ENCODE results near the gene YEATS2.

Gene YEATS2

GRCh38 chr3:183810643-183811594, 113.3 kb downstream of the YEATS2 start:
- DNase-seq (ENCODE audit: extremely low read depth in 1 of 2, low read depth in 1 of 2), result no peak

- no peak for DNase-seq (ENCODE audit: extremely low read depth in 1 of 2, low read depth in 1 of 2)
Measured at GRCh38 chr3:183811638-183812037, 114.0 kb downstream of the YEATS2 start.

GRCh38 chr3:183812761-183813445, 115.3 kb downstream of the YEATS2 start:
- no peak for DNase-seq (ENCODE audit: extremely low read depth in 1 of 2, low read depth in 1 of 2)

- DNase-seq (ENCODE audit: extremely low read depth in 1 of 2, low read depth in 1 of 2), result no peak
Measured at GRCh38 chr3:183814240-183814639, 116.6 kb downstream of the YEATS2 start.

DNA sequence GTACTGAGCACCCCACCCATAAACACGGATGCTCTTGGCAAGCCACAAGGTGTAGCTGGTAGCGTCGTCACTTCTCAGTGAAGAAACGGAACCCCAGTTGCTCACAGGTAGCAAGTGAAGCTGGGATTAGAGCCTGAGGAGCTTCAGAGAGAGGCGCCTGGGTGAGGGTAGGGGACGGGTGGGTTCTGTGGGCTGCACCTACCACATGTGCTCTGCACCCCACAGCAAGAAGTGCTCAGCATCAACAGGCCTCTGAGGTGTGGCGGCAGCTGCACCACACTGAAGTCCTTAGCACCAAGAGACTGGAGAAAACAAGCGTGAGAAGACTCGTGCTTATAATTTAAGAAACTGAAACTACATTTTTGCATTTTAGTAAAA, 118.0 kb downstream of the YEATS2 start:
- DNase-seq (ENCODE audit: extremely low read depth in 1 of 2, low read depth in 1 of 2), result no peak

DNA sequence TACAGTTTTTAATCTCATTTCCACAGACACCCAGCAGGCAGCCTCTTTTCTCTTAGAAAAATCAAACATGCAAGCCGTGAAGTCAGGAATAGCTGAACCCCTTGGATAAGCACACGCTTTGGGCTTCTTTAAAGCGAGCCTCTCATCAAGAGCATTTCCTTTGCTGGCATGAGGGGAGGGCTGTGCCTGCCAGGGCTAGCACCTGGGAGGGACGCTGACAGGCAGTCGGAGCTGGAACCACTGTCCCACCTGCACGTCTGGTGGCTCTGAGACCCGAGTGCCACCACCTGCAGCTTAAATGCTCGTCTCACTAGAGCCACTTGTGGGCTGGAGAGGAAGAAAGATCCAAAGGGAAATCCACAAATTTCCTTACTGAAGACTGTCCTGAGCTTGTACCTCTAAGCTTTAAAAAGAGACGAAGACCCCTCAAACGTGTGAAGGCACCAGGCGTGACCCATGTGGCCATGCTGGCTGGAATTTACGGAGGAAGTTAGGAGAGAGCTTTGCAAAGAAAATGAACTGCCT, 118.4 kb downstream of the YEATS2 start:
- DNase-seq (ENCODE audit: extremely low read depth in 1 of 2, low read depth in 1 of 2), result no peak

DNA sequence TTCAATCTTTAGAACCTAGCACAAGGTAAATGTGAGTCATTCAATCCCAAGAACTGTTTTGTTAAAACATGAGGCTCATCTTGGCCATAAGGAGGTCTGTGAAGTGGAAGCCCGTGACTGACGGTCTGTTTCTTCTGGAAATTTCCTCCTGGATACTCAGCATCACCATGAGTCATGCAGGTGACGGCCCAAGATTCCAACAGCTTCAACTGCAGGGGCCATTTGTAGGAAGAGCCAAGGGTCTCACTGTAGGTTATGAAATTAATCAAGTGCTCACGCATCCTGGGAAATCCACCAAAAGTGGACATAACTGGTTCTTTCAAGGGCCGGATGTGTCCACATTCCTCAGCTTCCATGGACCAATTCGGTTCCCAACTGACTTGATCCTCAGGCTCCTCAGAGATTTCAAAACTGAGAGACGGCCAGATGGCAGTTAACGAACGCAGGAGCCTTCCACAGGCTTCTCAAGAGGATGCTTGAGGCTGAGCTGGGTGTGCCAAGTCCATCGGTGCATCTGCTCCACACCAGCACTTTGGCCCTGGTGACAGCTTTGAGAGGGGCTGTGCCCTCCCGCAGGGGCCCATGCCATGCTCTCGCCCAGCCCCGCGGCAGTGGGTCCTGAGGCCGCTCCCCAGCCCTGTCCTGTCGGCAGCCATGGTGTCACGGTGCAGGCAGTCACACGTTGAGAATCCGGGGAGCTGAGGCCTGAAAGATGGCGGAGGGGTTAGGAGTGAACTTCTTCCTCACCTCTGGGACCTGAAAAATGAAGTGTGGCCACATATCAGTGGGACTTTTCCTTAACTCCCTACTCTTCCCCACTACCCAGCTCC, 119.3 kb downstream of the YEATS2 start:
- no peak for DNase-seq (ENCODE audit: extremely low read depth in 1 of 2, low read depth in 1 of 2)

DNA sequence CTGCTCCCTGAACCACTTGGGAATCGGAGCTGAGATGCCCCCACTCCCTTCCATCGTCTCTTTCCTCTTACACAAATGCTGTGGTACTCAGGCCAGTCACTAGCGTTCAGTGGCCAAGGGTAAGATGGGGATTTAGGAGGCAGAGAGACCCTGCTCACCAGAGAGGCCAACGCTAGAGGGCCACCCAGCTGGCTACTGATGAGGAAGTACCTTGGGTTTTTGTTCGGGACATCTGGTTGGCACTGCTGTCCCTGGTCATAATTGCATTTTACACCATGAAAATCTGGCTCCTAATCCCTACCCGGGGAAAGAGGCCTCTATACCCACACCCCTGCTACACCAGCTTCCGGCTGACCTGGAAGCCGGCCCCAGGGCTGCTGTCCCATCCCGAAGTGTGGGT, 120.0 kb downstream of the YEATS2 start:
- no peak for DNase-seq (ENCODE audit: extremely low read depth in 1 of 2, low read depth in 1 of 2)

DNA sequence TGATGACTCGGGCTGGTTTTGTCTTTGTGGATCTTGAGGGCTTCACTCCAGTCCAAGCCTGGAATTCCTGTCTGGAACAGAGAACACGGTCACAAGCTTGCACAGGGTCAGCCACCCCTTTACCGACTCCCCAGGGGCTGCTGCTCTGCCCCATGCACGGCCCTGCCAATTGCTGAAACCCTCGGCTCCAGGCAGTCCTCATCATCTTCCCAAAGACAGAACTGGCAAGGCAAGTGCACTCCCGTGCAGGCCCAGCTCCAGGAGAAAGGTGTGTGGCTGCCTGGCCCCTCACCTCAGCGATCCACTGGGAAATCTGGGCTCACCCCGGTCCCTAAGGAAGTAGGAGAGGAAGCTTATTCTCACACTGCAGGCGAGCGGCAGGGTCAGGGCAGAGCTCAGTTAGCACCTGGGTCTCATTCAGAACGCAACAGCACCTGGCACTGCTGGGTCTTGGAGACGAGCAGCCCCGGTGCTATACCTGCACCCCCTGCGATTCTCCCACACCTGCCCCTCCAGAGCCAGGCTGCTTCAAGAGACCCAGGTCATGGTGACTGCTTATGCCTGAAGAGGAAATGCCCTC, 120.5 kb downstream of the YEATS2 start:
- no peak for DNase-seq (ENCODE audit: extremely low read depth in 1 of 2, low read depth in 1 of 2)

GRCh38 chr3:183818706-183819624, 121.4 kb downstream of the YEATS2 start:
- no peak for DNase-seq (ENCODE audit: extremely low read depth in 1 of 2, low read depth in 1 of 2)

DNA sequence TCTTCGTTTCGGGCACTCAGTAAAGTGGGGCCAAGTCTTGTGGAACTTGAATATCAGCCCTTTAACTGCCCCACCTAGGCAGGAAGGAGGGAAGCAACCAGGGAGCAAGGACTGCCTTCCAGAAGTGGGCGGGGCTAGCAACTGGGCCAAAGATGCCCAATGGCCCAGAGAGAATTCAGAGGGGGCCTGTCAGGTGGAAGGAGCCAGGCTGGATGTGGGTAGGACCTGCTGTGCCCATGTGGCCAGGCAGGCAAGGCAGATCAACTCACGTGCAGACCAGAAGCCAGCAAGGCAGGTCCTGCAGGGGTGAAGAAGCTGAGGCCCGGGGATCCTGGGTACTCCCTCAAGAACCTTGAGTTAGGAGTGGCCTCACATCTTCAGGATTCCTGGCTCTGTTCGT, 122.2 kb downstream of the YEATS2 start:
- no peak for DNase-seq (ENCODE audit: extremely low read depth in 1 of 2, low read depth in 1 of 2)

DNA sequence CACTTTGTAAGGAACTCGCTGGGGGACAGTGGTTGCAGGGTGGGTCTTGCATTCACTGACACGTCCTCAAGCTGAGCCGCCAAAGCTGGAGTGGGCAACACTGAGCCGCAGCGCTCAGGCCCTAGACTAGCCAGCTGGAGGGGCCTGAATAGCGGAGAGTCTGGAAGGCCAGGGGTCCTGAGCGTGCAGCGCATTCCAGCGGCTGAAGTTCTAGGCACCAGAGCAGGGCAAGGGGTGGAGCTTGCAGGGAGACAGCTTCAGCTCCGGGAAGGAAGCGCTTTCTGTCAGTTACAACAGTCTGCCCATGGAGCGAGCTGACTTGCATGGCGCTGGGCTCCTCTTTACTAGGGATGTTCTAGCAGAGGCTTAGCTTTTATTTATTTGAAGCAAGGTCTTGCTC, 125.0 kb downstream of the YEATS2 start:
- no peak for DNase-seq (ENCODE audit: extremely low read depth in 1 of 2, low read depth in 1 of 2)

GRCh38 chr3:183823963-183824362, 126.4 kb downstream of the YEATS2 start:
- no peak for DNase-seq (ENCODE audit: extremely low read depth in 1 of 2, low read depth in 1 of 2)

DNA sequence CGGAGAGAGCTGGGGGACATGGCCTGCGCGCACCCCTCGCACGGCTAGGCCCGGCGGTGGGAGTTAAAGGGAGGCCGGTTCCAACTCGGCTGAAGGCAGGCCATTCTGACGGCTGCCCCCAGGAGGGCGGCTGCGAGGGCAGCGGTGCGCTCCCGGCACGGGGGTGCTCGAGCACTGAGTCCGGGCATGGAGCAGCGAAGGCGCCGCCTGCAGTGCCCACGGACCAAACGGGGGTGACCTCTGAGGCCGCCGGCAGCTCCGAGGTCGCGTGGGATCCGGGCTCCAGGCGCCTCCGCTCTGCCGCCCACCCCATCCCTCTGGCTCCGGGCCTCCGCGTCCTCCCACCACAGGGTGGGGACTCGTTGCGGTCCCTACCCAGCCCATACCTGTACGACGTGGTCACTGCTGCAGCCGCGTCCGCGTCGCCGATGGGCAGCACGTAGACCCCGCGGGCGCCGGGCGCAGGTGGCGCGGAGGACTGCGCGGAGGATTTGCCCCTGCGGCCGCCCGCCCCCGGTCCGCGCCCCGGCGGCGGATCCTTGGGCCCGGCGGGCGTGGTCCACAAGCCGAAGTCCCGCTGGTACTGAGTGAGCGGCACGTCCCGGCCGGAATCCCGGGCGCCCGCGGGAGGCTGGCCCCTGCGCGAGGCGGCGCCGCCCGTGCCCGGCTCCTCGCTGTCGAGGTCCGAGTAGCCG, 127.3 kb downstream of the YEATS2 start:
- no peak for DNase-seq (ENCODE audit: extremely low read depth in 1 of 2, low read depth in 1 of 2)

DNA sequence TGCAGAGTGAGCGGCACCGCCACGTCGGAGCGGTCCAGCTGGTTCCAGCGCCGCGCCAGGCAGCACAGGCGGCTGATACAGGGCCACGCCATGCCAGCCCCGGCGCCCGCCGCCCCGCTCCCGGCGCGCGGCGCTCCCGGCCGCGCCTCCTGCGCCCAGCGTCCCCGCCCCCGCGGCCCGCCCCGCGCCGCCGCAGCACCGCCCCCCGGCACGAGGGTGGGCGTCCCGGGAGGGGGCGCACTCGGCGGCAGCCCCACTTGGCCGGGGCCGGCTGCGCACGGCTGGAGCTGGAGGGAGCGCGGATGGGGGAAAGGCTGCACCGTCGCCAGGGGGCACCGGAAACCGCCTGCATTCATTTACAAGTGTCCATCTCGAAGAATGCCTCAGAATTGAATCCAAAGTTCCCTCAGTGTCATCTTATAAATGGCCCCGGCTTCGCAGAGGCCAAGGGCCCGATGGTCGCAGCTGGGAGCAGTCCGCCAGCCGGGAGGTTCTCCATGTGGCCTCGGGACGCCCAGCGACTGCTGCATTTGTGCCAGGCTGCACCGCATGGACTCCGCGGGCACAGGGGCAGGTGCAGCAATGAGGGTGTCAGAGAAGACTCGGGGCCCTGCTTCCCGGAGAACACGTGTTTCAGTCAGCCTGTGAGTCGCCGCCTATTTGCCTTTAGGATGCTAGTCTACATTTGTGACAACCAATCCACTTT, 128.0 kb downstream of the YEATS2 start, which contains the start of gene MAP6D1:
Gene MAP6D1, minus strand, starts transcription at position 122 of the 706 bp plus-strand sequence. Its CDS starts 30 bp downstream, at position 92.
- DNase-seq (ENCODE audit: extremely low read depth in 1 of 2, low read depth in 1 of 2), result peak in 1 of 2 donors; percentile 18

GRCh38 chr3:183826448-183827250, 129.1 kb downstream of the YEATS2 start:
- DNase-seq (ENCODE audit: extremely low read depth in 1 of 2, low read depth in 1 of 2), result no peak

DNA sequence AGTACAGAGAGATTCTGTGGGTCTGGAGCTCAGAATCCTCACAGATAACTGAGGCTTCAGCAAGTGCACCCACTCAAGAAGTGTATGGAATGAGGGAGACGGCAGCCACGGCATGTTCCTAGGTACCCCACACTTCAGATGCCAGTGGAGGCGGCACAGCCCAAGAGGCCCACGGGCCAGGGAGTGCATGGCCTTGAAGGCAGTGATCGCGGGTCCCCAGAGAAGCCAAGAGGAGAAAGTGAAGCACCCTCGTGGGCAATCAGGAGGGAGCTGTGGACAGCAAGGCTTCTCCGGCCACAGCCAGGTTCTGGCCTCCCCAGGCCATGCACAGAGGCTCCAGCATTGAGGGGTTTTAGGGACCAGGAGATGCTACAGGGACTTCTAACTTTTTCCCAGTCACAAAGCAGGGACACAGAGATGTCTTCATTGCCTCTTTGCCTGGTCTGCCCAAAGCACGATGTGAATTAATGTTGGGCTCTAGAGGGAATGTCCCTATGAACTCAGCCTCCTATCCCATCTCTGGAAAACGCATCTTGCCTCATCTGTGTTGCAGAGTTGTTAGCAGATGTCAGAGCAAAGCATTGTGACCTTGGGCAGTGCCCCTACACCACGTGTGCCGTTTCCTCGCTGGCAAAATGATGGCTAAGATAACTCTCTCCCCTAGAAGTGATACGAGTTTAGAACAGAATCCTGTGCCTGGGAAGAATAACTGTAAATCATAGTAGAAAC, 130.4 kb downstream of the YEATS2 start:
- DNase-seq (ENCODE audit: extremely low read depth in 1 of 2, low read depth in 1 of 2), result no peak

Data from activated CD8-positive, alpha-beta memory T cell treated with anti-CD3 and anti-CD28 coated beads for 1 hour (primary cell).